Subcutaneous adipose tissue (tissue), 4 donors: ENCODE measurements around the gene DALRD3. TPM values are rescaled to one million over a fixed set of nuclear protein-coding genes. Genes with fewer than 3 reads are reported as not detected.

Experiments
- CTCF ChIP-seq: fragments of 450-650 bp; IDR thresholded peaks from one replicate; pipeline ENCODE4 v1.5.1; 2016; ENCODE audit warnings: low read depth, mild to moderate bottlenecking, control low read depth, antibody characterized with exemption, moderate library complexity
- total RNA-seq, 4 donors: library from RNA; depleted of rRNA; stranded (reverse); fragments of >200 nt; gene quantifications; one replicate each; pipeline ENCODE4 v1.1.0, GENCODE V29; 2016

The DALRD3 gene
- total RNA-seq, 4 donors from 2014 or later: 10.6 to 43.3 (median 29.8) TPM

GRCh38 chr3:49032646-49033304 is 14.4 kb upstream of the DALRD3 start:
- TF ChIP-seq CTCF: no peak

- TF ChIP-seq CTCF: no peak
Measured at GRCh38 chr3:49030321-49030720, 11.9 kb upstream of the DALRD3 start.

GRCh38 chr3:49029563-49029884 is 11.1 kb upstream of the DALRD3 start:
- TF ChIP-seq CTCF: no peak

- TF ChIP-seq CTCF: no peak
Measured at GRCh38 chr3:49028673-49029562, 10.5 kb upstream of the DALRD3 start, which contains the start of gene IMPDH2. Gene IMPDH2 (minus strand): TSS chr3:49029398. CDS start chr3:49029350, 48 bp downstream.

GRCh38 chr3:49028298-49028672 is 9.9 kb upstream of the DALRD3 start:
- no peak for TF ChIP-seq CTCF

- no peak for TF ChIP-seq CTCF
Measured at GRCh38 chr3:49027634-49028033, 9.3 kb upstream of the DALRD3 start.

- no peak for TF ChIP-seq CTCF
Measured at GRCh38 chr3:49026536-49026935, 8.2 kb upstream of the DALRD3 start.
